Stimulated activated CD8-positive, alpha-beta memory T cell treated with anti-CD3 and anti-CD28 coated beads, Interleukin-15, amount 100 ng/mL, for 24 hours (primary cell): ENCODE data around the gene HBEGF.
"Not testable (repeated sequence)": the region's sequence is repeated elsewhere in the genome, so short reads cannot be mapped to it uniquely, and the experiment has no call there.

ENCODE experiments used
- DNase-seq: peaks from one replicate; pipeline ENCODE4 v3.0.0-alpha.2; 2020; ENCODE audit warnings: low read depth

The HBEGF gene

GRCh38 chr5:140360681-140361479 lies 14.5 kb upstream of the HBEGF start:
- DNase-seq, result no peak

- no peak for DNase-seq
Observed at GRCh38 chr5:140360101-140360500, 13.7 kb upstream of the HBEGF start, which contains the start of gene SLC4A9. SLC4A9 (plus strand) TSS chr5:140360194; CDS start chr5:140360237, 43 bp downstream.

DNA sequence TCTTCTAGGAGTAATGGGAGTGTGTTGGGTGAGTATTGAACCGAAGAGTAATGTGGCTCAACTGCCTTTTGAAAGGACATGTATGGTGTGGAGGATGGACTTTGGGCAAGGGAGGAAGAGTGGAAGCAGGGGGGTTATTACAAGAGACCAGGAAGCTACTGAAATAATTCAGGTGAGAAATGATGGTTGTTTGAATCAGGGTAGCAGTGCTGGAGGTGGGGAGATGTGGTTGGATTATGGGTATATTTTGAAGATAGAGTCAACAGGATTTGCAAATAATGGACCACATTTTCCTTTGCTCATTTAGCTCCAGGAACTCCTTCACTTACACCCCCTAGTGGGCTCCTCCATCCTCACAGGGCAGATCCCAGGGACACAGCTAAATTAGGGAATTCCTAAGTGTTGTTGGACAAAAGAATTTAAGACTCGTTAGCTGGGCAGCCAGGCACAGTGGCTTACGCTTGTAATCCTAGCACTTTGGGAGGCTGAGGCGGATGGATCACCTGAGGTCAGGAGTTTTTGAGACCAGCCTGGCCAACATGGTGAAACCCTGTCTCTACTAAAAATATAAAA lies 12.4 kb upstream of the HBEGF start:
- no peak for DNase-seq

GRCh38 chr5:140357726-140358093 lies 11.3 kb upstream of the HBEGF start:
- DNase-seq, result peak; percentile 41

GRCh38 chr5:140356853-140357725 lies 10.7 kb upstream of the HBEGF start:
- DNase-seq, result no peak

- no peak for DNase-seq
Observed at GRCh38 chr5:140355546-140355945, 9.1 kb upstream of the HBEGF start.

- DNase-seq, result no peak
Observed at GRCh38 chr5:140351609-140352334, 5.4 kb upstream of the HBEGF start.

DNA sequence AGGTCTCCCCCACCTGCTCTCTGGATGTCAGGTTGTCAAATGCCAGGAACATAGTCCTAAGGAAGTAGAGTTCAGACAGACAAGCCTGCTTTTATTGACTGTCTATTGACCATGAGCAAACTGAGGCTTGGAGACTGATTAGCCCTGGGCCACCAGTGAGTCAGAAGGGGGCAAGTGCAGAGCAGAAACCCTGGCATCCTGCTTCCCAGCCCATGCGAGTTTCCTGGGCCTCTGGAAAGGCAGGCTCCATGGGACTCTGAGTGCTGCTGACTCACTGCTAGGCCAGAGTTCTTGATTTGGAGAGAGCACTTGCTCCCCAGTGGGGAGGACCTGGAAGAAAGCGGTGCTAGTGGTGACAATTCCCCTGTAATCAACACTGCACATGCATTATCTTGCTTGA lies 2.8 kb upstream of the HBEGF start:
- DNase-seq, result no peak

GRCh38 chr5:140348104-140348503 lies 1.7 kb upstream of the HBEGF start:
- DNase-seq, result no peak

DNA sequence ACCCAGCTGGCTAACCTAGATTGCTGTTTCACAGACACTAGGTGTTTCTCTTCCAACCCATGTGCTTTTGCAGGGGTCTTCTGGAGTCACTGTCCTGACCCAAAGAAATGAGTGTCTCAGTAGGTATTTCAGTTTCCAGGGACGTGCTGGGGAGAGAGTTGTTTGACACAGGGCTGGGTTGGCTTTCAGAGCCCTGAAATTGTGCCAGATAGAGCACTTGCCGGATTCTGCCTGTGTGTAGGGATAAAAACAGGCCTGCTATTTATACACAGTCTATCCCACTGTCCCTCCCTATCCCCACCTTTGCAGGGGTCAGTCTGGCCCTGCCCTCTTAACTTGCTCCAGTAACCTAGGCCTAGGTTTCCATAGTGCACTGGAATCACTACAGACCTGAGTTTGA lies 957 bp upstream of the HBEGF start:
- no peak for DNase-seq

- no peak for DNase-seq
Observed at GRCh38 chr5:140345919-140346347, 470 bp downstream of the HBEGF start.

DNA sequence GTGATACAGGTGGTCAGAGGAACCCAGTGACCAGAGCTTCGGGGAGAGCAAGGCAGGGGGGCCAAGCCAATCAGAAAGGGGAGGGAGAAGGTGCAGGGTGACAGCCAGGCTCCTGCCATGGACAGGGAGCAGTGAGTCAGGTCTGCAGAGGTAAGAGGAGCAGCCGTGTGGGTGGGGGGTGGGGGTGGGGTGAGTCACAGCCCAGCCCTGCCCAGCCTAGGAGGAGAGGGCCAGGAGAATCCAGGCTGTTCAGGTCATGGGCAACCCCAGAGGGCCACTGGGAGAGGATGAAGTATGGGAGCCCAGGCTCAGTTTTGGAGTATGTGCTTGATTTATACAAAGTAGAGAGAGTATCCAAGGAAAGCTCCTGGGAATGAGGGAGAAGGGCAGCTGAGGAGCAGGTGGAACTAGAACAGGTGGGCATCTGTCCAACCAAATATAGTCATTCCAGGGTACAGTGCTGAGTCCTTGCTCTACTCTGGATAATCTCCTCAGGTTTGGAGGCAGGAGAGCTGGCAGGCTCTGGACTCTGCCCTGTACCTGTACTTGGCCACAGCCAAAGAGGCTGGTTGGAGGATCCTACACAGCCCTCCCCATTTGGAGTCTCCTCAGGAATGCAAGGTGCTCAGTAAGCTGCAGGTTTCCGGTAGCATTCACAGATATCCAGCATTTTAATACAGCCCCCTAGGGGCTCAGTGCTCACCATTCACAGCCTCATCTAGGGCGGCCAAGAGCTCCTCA lies 1.6 kb downstream of the HBEGF start:
- DNase-seq, result no peak

- DNase-seq, result not testable (repeated sequence)
Observed at GRCh38 chr5:140343849-140344248, 2.6 kb downstream of the HBEGF start.

GRCh38 chr5:140342896-140343295 lies 3.5 kb downstream of the HBEGF start:
- DNase-seq, result no peak

DNA sequence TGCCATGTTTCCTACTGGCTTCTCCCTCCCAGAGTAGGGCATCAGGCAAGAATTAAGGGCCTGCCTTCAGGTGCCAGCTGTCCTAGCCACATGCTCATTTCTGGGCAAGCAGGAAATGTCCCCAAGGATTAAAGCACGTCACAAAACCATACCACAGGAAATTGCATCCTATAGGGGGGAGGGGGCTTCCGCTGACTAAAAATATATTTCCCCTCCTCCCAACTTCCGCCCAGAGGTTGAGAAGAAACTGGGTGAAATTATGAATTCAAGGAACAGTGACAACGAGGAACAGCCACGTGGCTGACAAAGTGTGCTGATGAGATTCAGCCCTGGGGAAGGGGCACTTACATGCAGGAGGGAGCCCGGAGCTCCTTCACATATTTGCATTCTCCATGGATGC lies 4.1 kb downstream of the HBEGF start:
- DNase-seq, result no peak

DNA sequence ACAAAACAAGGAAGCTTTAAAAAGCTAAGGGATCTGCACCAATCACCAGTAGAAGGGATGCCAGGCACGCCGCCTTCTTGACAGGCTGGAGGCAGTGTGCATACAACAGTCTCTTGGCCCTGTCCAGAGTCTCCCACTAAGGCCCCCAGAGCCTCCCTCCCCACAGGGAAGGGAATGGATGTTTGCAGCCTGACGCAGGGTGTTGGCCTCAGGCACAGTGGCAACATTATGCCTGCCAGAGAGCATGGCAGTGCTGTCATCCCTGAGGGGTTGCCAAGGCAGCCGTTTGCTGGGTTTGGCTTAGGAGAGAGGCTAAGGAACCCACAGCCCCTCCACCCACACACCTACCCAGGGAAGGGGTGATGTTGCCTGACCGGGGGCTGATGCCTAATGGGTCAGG lies 4.8 kb downstream of the HBEGF start:
- no peak for DNase-seq

GRCh38 chr5:140340605-140341121 lies 5.7 kb downstream of the HBEGF start:
- no peak for DNase-seq

GRCh38 chr5:140339636-140340035 lies 6.8 kb downstream of the HBEGF start:
- no peak for DNase-seq

- DNase-seq, result no peak
Observed at GRCh38 chr5:140338908-140339307, 7.5 kb downstream of the HBEGF start.

- DNase-seq, result no peak
Observed at GRCh38 chr5:140338336-140338735, 8.1 kb downstream of the HBEGF start.

GRCh38 chr5:140337880-140338279 lies 8.5 kb downstream of the HBEGF start:
- no peak for DNase-seq
